NCI-H1092 treated with DMSO at 0.1 percent for 48 hours (cell line): ENCODE data around the gene WDR83.
A peak's percentile ranks its signal among the peaks of the same experiment; 100 is the strongest.

Experiments used
- DNase-seq: peaks from one replicate; lab custom pipeline; 2025; lab: John Stamatoyannopoulos, UW

The WDR83 gene

GRCh38 chr19:12715929-12716328 is 49.3 kb downstream of the WDR83 start:
- no peak for DNase-seq

DNA sequence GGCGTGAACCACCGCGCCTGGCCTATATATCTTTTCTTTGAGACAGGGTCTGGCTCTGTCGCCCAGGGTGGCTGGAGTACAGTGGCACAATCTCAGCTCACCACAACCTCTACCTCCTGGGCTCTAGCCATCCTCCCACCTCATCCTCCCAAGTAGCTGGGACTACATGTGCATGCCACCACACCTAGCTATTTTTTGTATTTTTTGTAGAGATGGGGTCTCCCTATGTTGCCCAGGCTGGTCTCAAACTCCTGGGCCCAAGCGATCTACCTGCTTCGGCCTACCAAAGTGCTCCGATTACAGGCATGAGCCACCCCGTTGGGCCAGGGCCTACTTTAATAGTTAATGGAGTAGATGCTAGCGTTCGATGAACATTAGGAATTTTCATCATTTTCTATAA is 53.7 kb downstream of the WDR83 start:
- DNase-seq = no peak

DNA sequence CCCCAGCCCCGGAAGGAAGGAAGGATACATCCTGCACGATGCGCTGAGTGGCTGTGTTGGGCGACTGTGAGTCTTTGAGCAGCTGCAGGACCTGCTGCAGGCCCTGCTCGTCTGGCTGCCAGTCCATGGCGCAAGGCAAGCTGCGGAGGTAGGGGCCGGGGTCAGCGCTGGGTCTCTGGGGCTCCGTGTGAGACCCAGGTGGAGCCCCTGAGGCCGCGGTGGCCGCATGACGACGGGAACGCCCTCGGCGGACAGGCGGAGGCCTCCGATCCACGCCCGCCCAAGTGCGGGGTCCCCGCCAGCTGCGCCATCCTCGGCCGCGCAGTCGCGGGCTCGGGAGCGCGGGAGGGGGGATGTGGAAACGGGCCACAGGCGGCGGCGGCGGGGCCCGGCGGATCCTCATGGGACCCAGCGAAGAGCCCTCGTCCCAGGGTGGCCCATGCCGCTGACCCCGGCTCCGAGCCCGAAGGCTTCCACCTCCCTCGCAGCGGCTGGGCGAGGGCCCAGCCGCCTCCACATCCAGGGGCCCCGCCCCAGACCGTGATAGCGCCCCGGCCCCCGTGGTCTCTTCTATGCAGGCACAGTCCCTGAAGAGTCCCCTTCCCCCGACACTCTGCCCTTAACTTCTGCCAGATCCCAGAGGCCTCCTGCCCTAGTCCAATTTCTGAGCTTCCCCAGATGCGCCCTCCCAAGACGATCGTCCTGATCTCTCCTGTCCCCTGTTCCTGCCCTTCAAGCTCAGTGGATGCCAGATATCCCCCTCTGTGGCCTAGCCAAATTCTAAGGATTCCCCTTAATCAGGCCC is 54.4 kb downstream of the WDR83 start:
- DNase-seq = no peak

GRCh38 chr19:12721656-12722565 is 55.3 kb downstream of the WDR83 start:
- DNase-seq = peak; percentile 40

DNA sequence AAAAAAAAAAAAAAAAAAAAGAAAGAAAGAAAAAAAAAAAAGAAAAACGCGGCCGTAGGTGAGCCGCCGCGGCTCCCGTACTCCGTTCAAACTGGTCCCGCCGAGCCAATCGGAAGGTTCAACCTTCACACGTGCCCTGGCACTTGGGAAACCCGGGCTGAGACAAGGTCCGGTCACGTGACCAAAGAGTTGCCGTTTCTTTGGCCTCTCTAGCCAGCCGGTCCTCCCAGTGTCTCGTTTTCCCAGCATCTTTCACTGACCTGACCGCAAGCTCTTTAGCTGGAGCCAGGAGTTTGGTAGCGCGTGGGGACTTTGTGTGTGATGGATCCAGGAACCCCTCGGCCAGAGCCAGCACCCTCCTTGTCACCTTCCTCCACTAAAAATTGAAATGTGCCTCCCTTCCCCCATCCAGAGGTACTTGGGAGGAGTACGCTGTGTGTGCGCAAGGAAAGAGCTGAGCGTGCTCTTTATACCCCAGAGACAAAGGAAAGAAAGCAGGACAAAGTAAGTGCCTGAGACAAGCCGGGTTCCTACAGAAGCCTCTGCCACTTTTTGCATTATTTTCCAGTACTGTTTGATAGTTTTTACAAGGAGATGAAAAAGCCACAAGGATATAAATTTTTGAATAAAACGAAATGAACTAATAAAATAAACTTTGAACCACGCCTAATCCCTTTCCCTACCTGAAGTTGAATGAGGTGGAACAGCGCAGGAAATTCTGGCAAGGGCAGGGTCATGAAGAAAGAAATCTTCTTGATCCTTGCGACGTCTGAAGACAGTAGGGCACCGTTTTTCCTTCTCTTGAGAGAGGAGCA is 56.2 kb downstream of the WDR83 start:
- peak; percentile 97 for DNase-seq

- peak; percentile 28 for DNase-seq
These were observed 56.7 kb downstream of the WDR83 start for GRCh38 chr19:12723381-12723640.

- peak; percentile 69 for DNase-seq
These were observed 57.2 kb downstream of the WDR83 start, which contains the start of gene TNPO2 for GRCh38 chr19:12723641-12724426. TSS of gene TNPO2 (minus strand) at chr19:12723932. CDS start at chr19:12720977, 2,955 bp downstream.
